Measurements from ENCODE around the gene FTCDNL1.

The FTCDNL1 gene

GRCh38 chr2:199749571-199749970, 101.4 kb downstream of the FTCDNL1 start:
- no peaks in the 10 kb centered on the region for H3K36me3 ChIP-seq (ENCODE audit: control insufficient read depth in 2 of 2, insufficient read depth in 2 of 2, low read length in 2 of 2)
- H3K27ac ChIP-seq (ENCODE audit: low read depth in 2 of 2, low read length in 2 of 2), result no peak overlapping the region
- H3K9me3 ChIP-seq (ENCODE audit: control insufficient read depth in 2 of 2, low read length in 2 of 2), result no peaks in the 10 kb centered on the region
- H3K27me3 ChIP-seq (ENCODE audit: control insufficient read depth in 2 of 2, insufficient read depth in 2 of 2, low read length in 2 of 2), result no peaks in the 10 kb centered on the region
- H3K9ac ChIP-seq (ENCODE audit: low read depth in 1 of 2, low read length in 2 of 2), result no peak overlapping the region
- no peaks in the 10 kb centered on the region for H3K4me1 ChIP-seq (ENCODE audit: control insufficient read depth in 2 of 2, insufficient read depth in 2 of 2, low read length in 2 of 2)
- H3K4me3 ChIP-seq (ENCODE audit: low read length in 2 of 2), result no peak overlapping the region

- H3K27ac ChIP-seq (ENCODE audit: low read depth in 2 of 2, low read length in 2 of 2), result no peak overlapping the region
- H3K9me3 ChIP-seq (ENCODE audit: control insufficient read depth in 2 of 2, low read length in 2 of 2), result no peaks in the 10 kb centered on the region
- H3K36me3 ChIP-seq (ENCODE audit: control insufficient read depth in 2 of 2, insufficient read depth in 2 of 2, low read length in 2 of 2), result no peaks in the 10 kb centered on the region
- H3K27me3 ChIP-seq (ENCODE audit: control insufficient read depth in 2 of 2, insufficient read depth in 2 of 2, low read length in 2 of 2), result no peaks in the 10 kb centered on the region
- H3K9ac ChIP-seq (ENCODE audit: low read depth in 1 of 2, low read length in 2 of 2), result no peak overlapping the region
- no peak overlapping the region for H3K4me3 ChIP-seq (ENCODE audit: low read length in 2 of 2)
- H3K4me1 ChIP-seq (ENCODE audit: control insufficient read depth in 2 of 2, insufficient read depth in 2 of 2, low read length in 2 of 2), result peaks cover under 1% of the 10 kb centered on the region in 2 donors
These were observed 106.3 kb downstream of the FTCDNL1 start for GRCh38 chr2:199744724-199745123.

GRCh38 chr2:199744260-199744659, 106.7 kb downstream of the FTCDNL1 start:
- H3K27me3 ChIP-seq (ENCODE audit: control insufficient read depth in 2 of 2, insufficient read depth in 2 of 2, low read length in 2 of 2), result no peaks in the 10 kb centered on the region
- no peak overlapping the region for H3K27ac ChIP-seq (ENCODE audit: low read depth in 2 of 2, low read length in 2 of 2)
- no peaks in the 10 kb centered on the region for H3K9me3 ChIP-seq (ENCODE audit: control insufficient read depth in 2 of 2, low read length in 2 of 2)
- H3K4me3 ChIP-seq (ENCODE audit: low read length in 2 of 2), result no peak overlapping the region
- H3K4me1 ChIP-seq (ENCODE audit: control insufficient read depth in 2 of 2, insufficient read depth in 2 of 2, low read length in 2 of 2), result peaks cover 5% of the 10 kb centered on the region in 2 donors
- H3K9ac ChIP-seq (ENCODE audit: low read depth in 1 of 2, low read length in 2 of 2), result no peak overlapping the region
- H3K36me3 ChIP-seq (ENCODE audit: control insufficient read depth in 2 of 2, insufficient read depth in 2 of 2, low read length in 2 of 2), result no peaks in the 10 kb centered on the region

- H3K4me1 ChIP-seq (ENCODE audit: control insufficient read depth in 2 of 2, insufficient read depth in 2 of 2, low read length in 2 of 2), result peaks cover 9 to 12% of the 10 kb centered on the region in 2 donors
- no peaks in the 10 kb centered on the region for H3K9me3 ChIP-seq (ENCODE audit: control insufficient read depth in 2 of 2, low read length in 2 of 2)
- no peaks in the 10 kb centered on the region for H3K27me3 ChIP-seq (ENCODE audit: control insufficient read depth in 2 of 2, insufficient read depth in 2 of 2, low read length in 2 of 2)
- H3K4me3 ChIP-seq (ENCODE audit: low read length in 2 of 2), result no peak overlapping the region
- no peak overlapping the region for H3K9ac ChIP-seq (ENCODE audit: low read depth in 1 of 2, low read length in 2 of 2)
- no peaks in the 10 kb centered on the region for H3K36me3 ChIP-seq (ENCODE audit: control insufficient read depth in 2 of 2, insufficient read depth in 2 of 2, low read length in 2 of 2)
- no peak overlapping the region for H3K27ac ChIP-seq (ENCODE audit: low read depth in 2 of 2, low read length in 2 of 2)
These were observed 107.4 kb downstream of the FTCDNL1 start for GRCh38 chr2:199743415-199744120.

- no peaks in the 10 kb centered on the region for H3K36me3 ChIP-seq (ENCODE audit: control insufficient read depth in 2 of 2, insufficient read depth in 2 of 2, low read length in 2 of 2)
- H3K27ac ChIP-seq (ENCODE audit: low read depth in 2 of 2, low read length in 2 of 2), result no peak overlapping the region
- no peaks in the 10 kb centered on the region for H3K27me3 ChIP-seq (ENCODE audit: control insufficient read depth in 2 of 2, insufficient read depth in 2 of 2, low read length in 2 of 2)
- no peak overlapping the region for H3K9ac ChIP-seq (ENCODE audit: low read depth in 1 of 2, low read length in 2 of 2)
- H3K4me3 ChIP-seq (ENCODE audit: low read length in 2 of 2), result no peak overlapping the region
- H3K4me1 ChIP-seq (ENCODE audit: control insufficient read depth in 2 of 2, insufficient read depth in 2 of 2, low read length in 2 of 2), result peaks cover 9 to 18% of the 10 kb centered on the region in 2 donors
- H3K9me3 ChIP-seq (ENCODE audit: control insufficient read depth in 2 of 2, low read length in 2 of 2), result no peaks in the 10 kb centered on the region
These were observed 108.1 kb downstream of the FTCDNL1 start for GRCh38 chr2:199742884-199743283.

GRCh38 chr2:199740111-199740428, 110.9 kb downstream of the FTCDNL1 start:
- Histone ChIP-seq H3K4me3 (ENCODE audit: low read length in 2 of 2) (no peak overlapping the region), H3K9me3 (ENCODE audit: control insufficient read depth in 2 of 2, low read length in 2 of 2) (no peaks in the 10 kb centered on the region), H3K9ac (ENCODE audit: low read depth in 1 of 2, low read length in 2 of 2) (no peak overlapping the region), H3K36me3 (ENCODE audit: control insufficient read depth in 2 of 2, insufficient read depth in 2 of 2, low read length in 2 of 2) (no peaks in the 10 kb centered on the region), H3K27me3 (ENCODE audit: control insufficient read depth in 2 of 2, insufficient read depth in 2 of 2, low read length in 2 of 2) (no peaks in the 10 kb centered on the region), H3K27ac (ENCODE audit: low read depth in 2 of 2, low read length in 2 of 2) (no peak overlapping the region), H3K4me1 (ENCODE audit: control insufficient read depth in 2 of 2, insufficient read depth in 2 of 2, low read length in 2 of 2) (peaks cover 9 to 22% of the 10 kb centered on the region in 2 donors)

GRCh38 chr2:199739413-199740110, 111.4 kb downstream of the FTCDNL1 start:
- no peaks in the 10 kb centered on the region for H3K36me3 ChIP-seq (ENCODE audit: control insufficient read depth in 2 of 2, insufficient read depth in 2 of 2, low read length in 2 of 2)
- no peaks in the 10 kb centered on the region for H3K27me3 ChIP-seq (ENCODE audit: control insufficient read depth in 2 of 2, insufficient read depth in 2 of 2, low read length in 2 of 2)
- no peaks in the 10 kb centered on the region for H3K9me3 ChIP-seq (ENCODE audit: control insufficient read depth in 2 of 2, low read length in 2 of 2)
- H3K4me1 ChIP-seq (ENCODE audit: control insufficient read depth in 2 of 2, insufficient read depth in 2 of 2, low read length in 2 of 2), result peaks cover 9 to 22% of the 10 kb centered on the region in 2 donors
- peak overlapping the region; percentile 45 to 60 for H3K4me3 ChIP-seq (ENCODE audit: low read length in 2 of 2)
- H3K27ac ChIP-seq (ENCODE audit: low read depth in 2 of 2, low read length in 2 of 2), result peak overlapping the region; percentile 1 to 40
- peak overlapping the region in 1 of 2 donors; percentile 28 for H3K9ac ChIP-seq (ENCODE audit: low read depth in 1 of 2, low read length in 2 of 2)

- no peaks in the 10 kb centered on the region for H3K9me3 ChIP-seq (ENCODE audit: control insufficient read depth in 2 of 2, low read length in 2 of 2)
- H3K4me1 ChIP-seq (ENCODE audit: control insufficient read depth in 2 of 2, insufficient read depth in 2 of 2, low read length in 2 of 2), result peaks cover 9 to 22% of the 10 kb centered on the region in 2 donors
- H3K9ac ChIP-seq (ENCODE audit: low read depth in 1 of 2, low read length in 2 of 2), result no peak overlapping the region
- H3K4me3 ChIP-seq (ENCODE audit: low read length in 2 of 2), result peak overlapping the region in 1 of 2 donors; percentile 60
- peak overlapping the region; percentile 11 to 36 for H3K27ac ChIP-seq (ENCODE audit: low read depth in 2 of 2, low read length in 2 of 2)
- no peaks in the 10 kb centered on the region for H3K36me3 ChIP-seq (ENCODE audit: control insufficient read depth in 2 of 2, insufficient read depth in 2 of 2, low read length in 2 of 2)
- H3K27me3 ChIP-seq (ENCODE audit: control insufficient read depth in 2 of 2, insufficient read depth in 2 of 2, low read length in 2 of 2), result no peaks in the 10 kb centered on the region
These were observed 112.1 kb downstream of the FTCDNL1 start for GRCh38 chr2:199738727-199739412.

GRCh38 chr2:199734651-199735050, 116.3 kb downstream of the FTCDNL1 start:
- no peak overlapping the region for H3K4me3 ChIP-seq (ENCODE audit: low read length in 2 of 2)
- no peaks in the 10 kb centered on the region for H3K9me3 ChIP-seq (ENCODE audit: control insufficient read depth in 2 of 2, low read length in 2 of 2)
- H3K4me1 ChIP-seq (ENCODE audit: control insufficient read depth in 2 of 2, insufficient read depth in 2 of 2, low read length in 2 of 2), result peaks cover 8 to 21% of the 10 kb centered on the region in 2 donors
- H3K9ac ChIP-seq (ENCODE audit: low read depth in 1 of 2, low read length in 2 of 2), result no peak overlapping the region
- H3K27ac ChIP-seq (ENCODE audit: low read depth in 2 of 2, low read length in 2 of 2), result no peak overlapping the region
- H3K27me3 ChIP-seq (ENCODE audit: control insufficient read depth in 2 of 2, insufficient read depth in 2 of 2, low read length in 2 of 2), result no peaks in the 10 kb centered on the region
- no peaks in the 10 kb centered on the region for H3K36me3 ChIP-seq (ENCODE audit: control insufficient read depth in 2 of 2, insufficient read depth in 2 of 2, low read length in 2 of 2)

- Histone ChIP-seq H3K27me3 (ENCODE audit: control insufficient read depth in 2 of 2, insufficient read depth in 2 of 2, low read length in 2 of 2) (no peaks in the 10 kb centered on the region), H3K36me3 (ENCODE audit: control insufficient read depth in 2 of 2, insufficient read depth in 2 of 2, low read length in 2 of 2) (no peaks in the 10 kb centered on the region), H3K9ac (ENCODE audit: low read depth in 1 of 2, low read length in 2 of 2) (no peak overlapping the region), H3K27ac (ENCODE audit: low read depth in 2 of 2, low read length in 2 of 2) (no peak overlapping the region), H3K4me3 (ENCODE audit: low read length in 2 of 2) (no peak overlapping the region), H3K9me3 (ENCODE audit: control insufficient read depth in 2 of 2, low read length in 2 of 2) (no peaks in the 10 kb centered on the region), H3K4me1 (ENCODE audit: control insufficient read depth in 2 of 2, insufficient read depth in 2 of 2, low read length in 2 of 2) (peaks cover 1 to 14% of the 10 kb centered on the region in 2 donors)
These were observed 117.0 kb downstream of the FTCDNL1 start for GRCh38 chr2:199734011-199734410.

All from mucosa of rectum (tissue), 2 donors.